GM12878 (cell line): ENCODE data around the gene UPK3BL2. TPM values are rescaled to one million over a fixed set of nuclear protein-coding genes. Genes with fewer than 3 reads are reported as not detected.
A peak's percentile ranks its signal among the peaks of the same experiment; 100 is the strongest.
"Not testable (repeated sequence)": the region's sequence is repeated elsewhere in the genome, so short reads cannot be mapped to it uniquely, and the experiment has no call there.

ENCODE experiments used
- ATAC-seq: fragments of 200-7000 bp; cut with Tn5 transposase; 3 replicates; pipeline ENCODE4 v1.9.1; 2020; ENCODE audit warnings: mild to moderate bottlenecking, moderate library complexity
- Bru-seq: library from RNA; stranded (reverse); fragments of 400-500 nt; gene quantifications from one replicate; lab custom pipeline; 2021; lab: Mats Ljungman, UMichigan
- BruChase-seq, 2 experiments: library from RNA; stranded (reverse); fragments of 400-500 nt; gene quantifications; one replicate each; lab custom pipeline; 2021; lab: Mats Ljungman, UMichigan
- BruUV-seq: library from RNA; stranded (reverse); fragments of 400-500 nt; replicated peaks from 2 replicates; lab custom pipeline; 2021; lab: Mats Ljungman, UMichigan
- CTCF ChIA-PET: fragments of 300-600 bp; sonication (Branson Sonifier 250); formaldehyde crosslinking; extraction: SDS; loops from one replicate; lab custom pipeline; 2021; ENCODE audit warnings: inconsistent platforms; lab: Yijun Ruan, JAX
- POLR2A ChIA-PET: fragments of 350-600 bp; formaldehyde crosslinking; extraction: SDS; loops from one replicate; lab custom pipeline; 2021; ENCODE audit warnings: inconsistent platforms; lab: Charles Lee
- RAD21 ChIA-PET: fragments of 300-600 bp; sonication (Branson Sonifier 250); formaldehyde crosslinking; loops from one replicate; lab custom pipeline; 2023; ENCODE audit warnings: antibody characterized with exemption; ENCODE audit not compliant: unreplicated experiment; lab: Charles Lee
- SMC1A ChIA-PET: fragments of 300-600 bp; sonication (Branson Sonifier 250); formaldehyde crosslinking; loops from one replicate; lab custom pipeline; 2023; ENCODE audit not compliant: unreplicated experiment, uncharacterized antibody; lab: Charles Lee
- DNase-seq: peaks from one replicate; pipeline ENCODE4 v3.0.0-alpha.2; 2011; ENCODE audit warnings: low read depth, low spot score
- FAIRE-seq: peaks from 3 replicates; lab custom pipeline; 2011; peaks lifted over from hg19 to GRCh38; lab: Jason Lieb, UNC
- H2AFZ ChIP-seq: 2 replicates; pipeline ENCODE4 v1.6.0; 2011; ENCODE audit warnings: low read depth, low read length, control low read depth; ENCODE audit not compliant: control insufficient read depth
- H3K27ac ChIP-seq: 2 replicates; pipeline ENCODE4 v1.5.1; 2011; ENCODE audit warnings: control low read depth; ENCODE audit not compliant: control insufficient read depth, insufficient read depth
- H3K27me3 ChIP-seq, 2 experiments: replicated peaks in 1 of 2; 2 replicates each; pipeline versions ENCODE4 v1.6.0 to v1.6.1; 2011; ENCODE audit warnings: low read length in 1 of 2; ENCODE audit not compliant: control insufficient read depth in 2 of 2, insufficient read depth in 2 of 2
- H3K36me3 ChIP-seq, 2 experiments: 2 replicates each; pipeline ENCODE4 v1.5.1; 2011; ENCODE audit warnings: low read length in 1 of 2; ENCODE audit not compliant: control insufficient read depth in 2 of 2, insufficient read depth in 2 of 2
- H3K4me1 ChIP-seq: 2 replicates; pipeline ENCODE4 v1.6.1; 2011; ENCODE audit warnings: mild to moderate bottlenecking, low read length, moderate library complexity, mixed read lengths; ENCODE audit not compliant: control insufficient read depth, insufficient read depth
- H3K4me2 ChIP-seq: 2 replicates; pipeline ENCODE4 v1.6.0; 2011; ENCODE audit warnings: control low read depth; ENCODE audit not compliant: control insufficient read depth, insufficient read depth
- H3K4me3 ChIP-seq: fragments of 200-600 bp; sonication (generic); 2 replicates; pipeline ENCODE4 v1.5.1; 2016
- H3K79me2 ChIP-seq: 2 replicates; pipeline ENCODE4 v1.6.0; 2011; ENCODE audit warnings: low read length; ENCODE audit not compliant: control insufficient read depth, insufficient read depth
- H3K9ac ChIP-seq: 2 replicates; pipeline ENCODE4 v1.8.0; 2011; ENCODE audit warnings: low read length, control low read depth, mixed read lengths; ENCODE audit not compliant: control insufficient read depth, insufficient read depth
- H3K9me3 ChIP-seq: replicated peaks from 3 replicates; pipeline ENCODE4 v1.5.1; 2011; ENCODE audit warnings: mild to moderate bottlenecking, low read length; ENCODE audit not compliant: control insufficient read depth, insufficient read depth
- H4K20me1 ChIP-seq: 2 replicates; pipeline ENCODE4 v1.6.0; 2011; ENCODE audit not compliant: control insufficient read depth, insufficient read depth
- WGBS: methylation state at CpG from one replicate; pipeline ENCODE4 v1.1.6; 2016; ENCODE audit warnings: low lambda C conversion rate; ENCODE audit not compliant: insufficient replicate concordance, insufficient coverage; ENCODE audit errors: missing lambda C conversion rate; 5-methylcytosine and 5-hydroxymethylcytosine counted together
- in situ Hi-C: fragments of 300-500 bp; cut with MboI; formaldehyde crosslinking; loops from 9 replicates; pipeline ENCODE4 v1.14.3; 2018; ENCODE audit warnings: mixed read lengths
- intact Hi-C: fragments of 100-400 bp; cut with micrococcal nuclease; formaldehyde crosslinking; loops from one replicate; pipeline ENCODE4 v1.14.2; 2022; ENCODE audit not compliant: unreplicated experiment
- long read RNA-seq, 2 experiments: library from polyadenylated mRNA; unstranded; transcript quantifications; one replicate each; pipeline ENCODE4 v2.0.0, GENCODE V29; 2019 to 2020
- polyA minus RNA-seq, 3 experiments: library from RNA; depleted of rRNA, polyadenylated mRNA; stranded (reverse); fragments of >200 nt; gene quantifications; 2 replicates each; pipeline ENCODE4 v1.2.3, GENCODE V29; 2011
- polyA plus RNA-seq, 11 experiments: library from polyadenylated mRNA; depleted of rRNA in 4 of 11; unstranded in 6 of 11; stranded (reverse) in 5 of 11; fragments of >200 nt; fragmentation: Nextera tagmentation in 4 of 11; fragmentation: Illumina TruSeq in 1 of 11; extraction: Ambion mirVana in 4 of 11; extraction: Trizol in 1 of 11; gene quantifications; 1 replicate in 1 of 11; 2 replicates in 10 of 11; pipeline versions ENCODE4 v1.2.1 to v1.2.3, GENCODE V29; 2011 to 2016; ENCODE audit warnings: inconsistent platforms in 2 of 11, missing spikeins in 2 of 11, low read depth in 1 of 11
- total RNA-seq, 4 experiments: library from RNA; depleted of rRNA in 3 of 4; stranded (reverse); fragments of >200 nt in 3 of 4; fragmentation: Illumina TruSeq in 1 of 4; extraction: Trizol in 1 of 4; gene quantifications; 2 replicates each; pipeline versions ENCODE4 v1.2.1 to v1.2.3, GENCODE V29; 2013 to 2021

The UPK3BL2 gene, protein sequence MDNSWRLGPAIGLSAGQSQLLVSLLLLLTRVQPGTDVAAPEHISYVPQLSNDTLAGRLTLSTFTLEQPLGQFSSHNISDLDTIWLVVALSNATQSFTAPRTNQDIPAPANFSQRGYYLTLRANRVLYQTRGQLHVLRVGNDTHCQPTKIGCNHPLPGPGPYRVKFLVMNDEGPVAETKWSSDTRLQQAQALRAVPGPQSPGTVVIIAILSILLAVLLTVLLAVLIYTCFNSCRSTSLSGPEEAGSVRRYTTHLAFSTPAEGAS
- total RNA-seq (2013; cell fraction: nucleolus; rRNA removed): 52.2 and 56.3 TPM in 2 replicates
- total RNA-seq (2014; rRNA removed): 6.2 and 9.9 TPM in 2 replicates
- total RNA-seq (2014; rRNA removed; fragmentation: Illumina TruSeq; extraction: Trizol): 7.1 and 8.2 TPM in 2 replicates
- 11.8 and 16.2 TPM in 2 replicates for total RNA-seq (2021)
- 6.2 TPM for polyA plus RNA-seq (2011; ENCODE audit: low read depth)
- polyA plus RNA-seq (2011; rRNA removed): 3.3 and 7.6 TPM in 2 replicates
- 6.8 and 16.3 TPM in 2 replicates for polyA plus RNA-seq (2011; cell fraction: cytosol; rRNA removed)
- 93.5 and 120 TPM in 2 replicates for polyA plus RNA-seq (2011; cell fraction: nucleus; rRNA removed)
- 7.1 and 13.0 TPM in 2 replicates for polyA plus RNA-seq (2012)
- polyA plus RNA-seq (2014; fragmentation: Illumina TruSeq; extraction: Trizol): 0.51 and 6.1 TPM in 2 replicates
- polyA plus RNA-seq (2014; fragmentation: Nextera tagmentation; extraction: Ambion mirVana): under 1 TPM in 1 of 2 experiments, not detected in 1; 0.18 TPM
- polyA plus RNA-seq (2014; rRNA removed): 25.7 and 30.1 TPM in 2 replicates
- polyA plus RNA-seq (2016; fragmentation: Nextera tagmentation; extraction: Ambion mirVana): 10 to 100 TPM; 10.4 to 10.7 TPM
- polyA minus RNA-seq (2011; rRNA and poly(A)+ RNA removed): 4.8 and 7.4 TPM in 2 replicates
- 2.1 and 2.7 TPM in 2 replicates for polyA minus RNA-seq (2011; cell fraction: cytosol; rRNA and poly(A)+ RNA removed)
- 4.7 and 6.9 TPM in 2 replicates for polyA minus RNA-seq (2011; cell fraction: nucleus; rRNA and poly(A)+ RNA removed)
- Bru-seq, nascent RNA: percentile 39 among the genes with signal in this experiment
- percentile 62 among the genes with signal in this experiment for BruChase-seq, experiment 1, labeled RNA remaining after a 6-hour chase
- percentile 57 among the genes with signal in this experiment for BruChase-seq, experiment 2, labeled RNA remaining after a 2-hour chase
- long read RNA-seq, experiment 1: 0 reads
- long read RNA-seq, experiment 2: 0 reads

DNA sequence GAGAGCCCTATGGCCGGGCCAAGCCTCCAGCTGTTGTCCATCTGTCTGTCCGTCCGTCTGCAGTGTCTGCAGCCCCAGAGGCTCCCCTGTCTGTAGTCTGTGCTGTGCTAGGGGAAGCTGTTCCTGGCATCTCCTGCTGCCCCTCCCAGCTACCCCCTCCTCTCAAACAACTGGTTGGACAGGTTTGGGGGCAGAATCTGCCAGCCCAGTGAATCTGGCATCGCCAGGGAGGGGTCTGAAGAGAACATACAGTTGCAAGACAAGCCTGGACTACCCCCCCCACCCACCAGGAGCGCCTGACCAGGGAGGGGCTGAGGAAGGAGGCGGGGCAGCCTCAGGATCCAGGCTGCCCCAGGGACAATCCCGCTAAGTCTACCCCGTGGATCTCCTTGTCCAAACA is at the start of gene UPK3BL2:
Gene UPK3BL2 (minus strand): TSS at position 101 of the 400 bp plus-strand sequence. CDS start 60 bp downstream, at position 41.
- H3K27ac ChIP-seq, H3K27me3 ChIP-seq, H3K79me2 ChIP-seq, H3K4me3 ChIP-seq, H3K9ac ChIP-seq, POLR2A ChIA-PET, H3K9me3 ChIP-seq, H4K20me1 ChIP-seq, in situ Hi-C loops, H3K4me1 ChIP-seq, H3K4me2 ChIP-seq, CTCF ChIA-PET, intact Hi-C loops, H2AFZ ChIP-seq, DNase-seq, FAIRE-seq, RAD21 ChIA-PET, H3K36me3 ChIP-seq, ATAC-seq, SMC1A ChIA-PET: not testable (repeated sequence)
- WGBS: no CpG with 5 or more reads among the region's 8 CpGs
- BruUV-seq: TSS peak; percentile 55

DNA sequence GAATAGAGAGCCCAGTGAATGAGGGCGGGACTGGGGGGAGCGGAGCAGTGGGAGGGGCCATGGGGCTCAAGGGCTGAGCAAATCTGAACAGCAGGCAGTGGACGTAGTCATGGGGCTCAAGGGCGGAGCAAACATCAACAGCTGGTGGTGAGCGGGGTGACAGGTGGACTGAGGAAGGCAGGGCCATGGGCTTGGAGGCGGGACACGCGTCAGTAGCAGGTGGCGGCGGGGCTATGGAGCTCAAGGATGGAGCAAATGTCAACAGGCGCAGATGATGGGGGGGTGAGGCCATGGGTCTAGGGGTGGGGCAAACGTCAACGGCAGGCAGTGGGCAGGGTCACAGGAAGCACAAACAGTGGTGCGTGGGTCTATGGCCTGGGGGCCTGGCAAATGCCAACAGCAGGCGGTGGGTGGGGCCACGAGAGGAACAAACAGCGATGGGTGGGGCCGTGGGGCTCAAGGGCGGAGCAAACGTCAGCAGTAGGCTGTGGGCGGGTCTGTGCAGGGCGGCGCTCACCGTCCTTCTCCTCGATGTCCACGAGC is 49.1 kb upstream of the UPK3BL2 start:
- in situ Hi-C loops, H3K36me3 ChIP-seq, H3K27me3 ChIP-seq, CTCF ChIA-PET, RAD21 ChIA-PET, POLR2A ChIA-PET, H3K79me2 ChIP-seq, SMC1A ChIA-PET, H3K9ac ChIP-seq, H4K20me1 ChIP-seq, H3K4me2 ChIP-seq, H3K4me3 ChIP-seq, H3K4me1 ChIP-seq, BruUV-seq, DNase-seq, FAIRE-seq, H2AFZ ChIP-seq, intact Hi-C loops, H3K27ac ChIP-seq, H3K9me3 ChIP-seq: not testable (repeated sequence)
- ATAC-seq: peak; percentile 79
- 36% methylated on average over 8 of the region's 26 CpGs for WGBS

DNA sequence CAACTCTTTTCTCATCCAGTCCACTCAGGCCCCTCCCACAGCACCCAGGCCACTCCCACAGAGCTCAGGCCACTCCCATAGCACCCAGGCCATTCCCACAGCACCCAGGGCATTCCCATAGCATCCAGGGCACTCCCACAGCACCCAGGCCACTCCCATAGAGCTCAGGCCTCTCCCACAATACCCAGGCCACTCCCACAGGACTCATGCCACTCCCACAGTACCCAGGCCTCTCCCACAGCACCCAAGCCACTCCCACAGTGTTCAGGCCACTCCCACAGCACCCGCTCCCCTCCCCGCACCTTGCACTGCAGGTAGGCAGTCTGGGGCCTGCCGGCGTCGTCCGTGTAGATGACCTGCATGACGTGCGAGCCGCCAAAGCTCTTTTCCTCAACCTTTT is 46.4 kb upstream of the UPK3BL2 start:
- BruUV-seq, RAD21 ChIA-PET: not testable (repeated sequence)

More for the DNA sequence above, 46.4 kb upstream of the UPK3BL2 start:
- H3K4me3 ChIP-seq, H4K20me1 ChIP-seq, H3K27ac ChIP-seq, FAIRE-seq, H3K9ac ChIP-seq, H3K4me1 ChIP-seq, H3K9me3 ChIP-seq, H3K36me3 ChIP-seq, POLR2A ChIA-PET, H2AFZ ChIP-seq, H3K79me2 ChIP-seq, intact Hi-C loops, DNase-seq, H3K4me2 ChIP-seq, CTCF ChIA-PET, SMC1A ChIA-PET, H3K27me3 ChIP-seq, in situ Hi-C loops: not testable (repeated sequence)
- WGBS: no CpG with 5 or more reads among the region's 9 CpGs
- ATAC-seq: peak; percentile 81
